ENCODE data around the gene SPINK2.

DNA sequence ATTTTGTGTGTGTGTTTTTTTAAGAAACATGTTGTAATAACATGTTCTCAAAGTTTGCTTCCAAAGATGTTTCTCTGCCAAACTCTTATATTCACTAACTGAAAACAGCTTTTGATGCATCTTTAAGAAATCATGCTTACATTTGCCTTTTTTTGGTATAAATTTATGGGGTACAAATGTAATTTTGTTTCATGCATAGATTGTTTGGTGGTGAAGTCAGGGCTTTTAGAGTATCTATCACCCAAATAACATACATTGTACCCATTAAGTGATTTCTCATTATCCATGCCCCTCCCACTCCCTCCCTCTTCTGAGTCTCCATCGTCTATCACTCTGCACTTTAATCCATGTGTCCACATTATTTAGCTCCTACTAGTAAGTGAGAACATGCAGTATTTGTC is 30.8 kb downstream of the SPINK2 start:
- TF ChIP-seq, protein P1, sequence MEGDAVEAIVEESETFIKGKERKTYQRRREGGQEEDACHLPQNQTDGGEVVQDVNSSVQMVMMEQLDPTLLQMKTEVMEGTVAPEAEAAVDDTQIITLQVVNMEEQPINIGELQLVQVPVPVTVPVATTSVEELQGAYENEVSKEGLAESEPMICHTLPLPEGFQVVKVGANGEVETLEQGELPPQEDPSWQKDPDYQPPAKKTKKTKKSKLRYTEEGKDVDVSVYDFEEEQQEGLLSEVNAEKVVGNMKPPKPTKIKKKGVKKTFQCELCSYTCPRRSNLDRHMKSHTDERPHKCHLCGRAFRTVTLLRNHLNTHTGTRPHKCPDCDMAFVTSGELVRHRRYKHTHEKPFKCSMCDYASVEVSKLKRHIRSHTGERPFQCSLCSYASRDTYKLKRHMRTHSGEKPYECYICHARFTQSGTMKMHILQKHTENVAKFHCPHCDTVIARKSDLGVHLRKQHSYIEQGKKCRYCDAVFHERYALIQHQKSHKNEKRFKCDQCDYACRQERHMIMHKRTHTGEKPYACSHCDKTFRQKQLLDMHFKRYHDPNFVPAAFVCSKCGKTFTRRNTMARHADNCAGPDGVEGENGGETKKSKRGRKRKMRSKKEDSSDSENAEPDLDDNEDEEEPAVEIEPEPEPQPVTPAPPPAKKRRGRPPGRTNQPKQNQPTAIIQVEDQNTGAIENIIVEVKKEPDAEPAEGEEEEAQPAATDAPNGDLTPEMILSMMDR (IDR thresholded peaks at IDR 0.05) = no peak
- no peak for TF ChIP-seq POLR2A (IDR thresholded peaks at IDR 0.05)

All from esophagus squamous epithelium (tissue), 4 donors.